Measurements from ENCODE around the gene SMO. TPM values are rescaled to one million over a fixed set of nuclear protein-coding genes. Genes with fewer than 3 reads are reported as not detected.

The SMO gene
- total RNA-seq, 1 experiment from 2014 or later = 2.9 TPM

GRCh38 chr7:129256221-129256620 lies 67.8 kb downstream of the SMO start:
- TF ChIP-seq CTCF (IDR thresholded peaks at IDR 0.05) (no peak), REST (IDR thresholded peaks at IDR 0.05; ENCODE audit: insufficient read depth in 1 of 2, low read depth in 2 of 2, low read length in 1 of 2) (no peak), TCF7L2 (IDR thresholded peaks at IDR 0.05; ENCODE audit: low read depth, low read length) (no peak), POLR2AphosphoS5 (IDR thresholded peaks at IDR 0.05; ENCODE audit: low read depth, low read length) (no peak), SIN3A (IDR thresholded peaks at IDR 0.05; ENCODE audit: borderline replicate concordance, insufficient read depth, low read depth, low read length) (no peak)
- CTCF ChIA-PET = no interaction called here

GRCh38 chr7:129257168-129257567 lies 68.7 kb downstream of the SMO start:
- in situ Hi-C loops (cut with HindIII; ENCODE audit: low pct_unique_long_range_greater_than_20kb, low sequenced_read_pairs) = no loop called here
- no peak for TF ChIP-seq CTCF (IDR thresholded peaks at IDR 0.05)
- TF ChIP-seq REST (IDR thresholded peaks at IDR 0.05; ENCODE audit: insufficient read depth in 1 of 2, low read depth in 2 of 2, low read length in 1 of 2) = no peak
- TF ChIP-seq TCF7L2 (IDR thresholded peaks at IDR 0.05; ENCODE audit: low read depth, low read length) = no peak
- TF ChIP-seq POLR2AphosphoS5 (IDR thresholded peaks at IDR 0.05; ENCODE audit: low read depth, low read length) = no peak
- TF ChIP-seq SIN3A (IDR thresholded peaks at IDR 0.05; ENCODE audit: borderline replicate concordance, insufficient read depth, low read depth, low read length) = no peak
- no TSS peak for BruUV-seq (replicated peaks)
- DNase-seq (ENCODE audit: low read depth, low spot score) (no peak), ATAC-seq (no peak)
- CTCF ChIA-PET = no interaction called here
- Histone ChIP-seq H3K4me3 (ENCODE audit: low read depth in 2 of 2, low read length in 2 of 2) (no peak overlapping the region), H3K9me3 (ENCODE audit: control insufficient read depth, insufficient read depth, low read depth, low read length) (no peaks in the 10 kb centered on the region), H3K36me3 (ENCODE audit: control insufficient read depth, insufficient read depth, low read length) (no peaks in the 10 kb centered on the region), H3K27ac (ENCODE audit: low read length) (no peak overlapping the region), H3K27me3 (ENCODE audit: control insufficient read depth, insufficient read depth, low read length) (no peaks in the 10 kb centered on the region), H3K4me1 (ENCODE audit: control insufficient read depth, insufficient read depth, low read length) (no peaks in the 10 kb centered on the region)
- intact Hi-C loops (cut with micrococcal nuclease; ENCODE audit: unreplicated experiment) = no loop called here
- POLR2A ChIA-PET = no interaction called here

More at GRCh38 chr7:129256221-129256620, 67.8 kb downstream of the SMO start:
- H3K36me3 ChIP-seq (ENCODE audit: control insufficient read depth, insufficient read depth, low read length) = no peaks in the 10 kb centered on the region
- no peak for ATAC-seq
- in situ Hi-C loops (cut with HindIII; ENCODE audit: low pct_unique_long_range_greater_than_20kb, low sequenced_read_pairs) (no loop called here), intact Hi-C loops (cut with micrococcal nuclease; ENCODE audit: unreplicated experiment) (no loop called here)
- BruUV-seq (replicated peaks) = no TSS peak
- H3K27ac ChIP-seq (ENCODE audit: low read length) = no peak overlapping the region
- no peaks in the 10 kb centered on the region for H3K27me3 ChIP-seq (ENCODE audit: control insufficient read depth, insufficient read depth, low read length)
- DNase-seq (ENCODE audit: low read depth, low spot score) = no peak
- H3K4me3 ChIP-seq (ENCODE audit: low read depth in 2 of 2, low read length in 2 of 2) = no peak overlapping the region
- POLR2A ChIA-PET = interaction anchor here (0.5 kb wide), 1 partner anchor 117 kb away, joined by 5 read pairs; no protein-coding TSS in a partner anchor
- H3K9me3 ChIP-seq (ENCODE audit: control insufficient read depth, insufficient read depth, low read depth, low read length) = no peaks in the 10 kb centered on the region
- H3K4me1 ChIP-seq (ENCODE audit: control insufficient read depth, insufficient read depth, low read length) = no peaks in the 10 kb centered on the region
